DMS 273 treated with DMSO at 0.1 percent for 48 hours (cell line): ENCODE data around the gene CPTP.

Source experiments
- DNase-seq: peaks from one replicate; lab custom pipeline; 2025; lab: John Stamatoyannopoulos, UW

CPTP gene

DNA sequence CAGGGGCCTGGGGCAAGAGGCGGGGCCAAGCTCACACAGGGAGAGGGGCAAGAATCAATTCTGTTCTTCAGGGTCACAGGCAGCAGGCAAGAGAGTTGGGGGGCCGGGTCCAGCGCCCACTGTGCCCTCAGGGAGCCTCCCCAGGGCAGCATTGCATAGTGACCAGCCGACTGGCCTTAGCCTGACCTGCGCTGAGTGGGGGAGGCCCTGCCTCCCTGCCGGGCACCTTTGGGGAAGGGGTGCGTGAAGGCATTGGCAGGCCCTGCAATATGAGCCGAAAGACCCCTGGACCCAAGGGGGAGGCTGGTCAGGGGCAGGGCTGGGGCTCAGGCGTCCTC lies 32.2 kb upstream of the CPTP start:
- DNase-seq = no peak

DNA sequence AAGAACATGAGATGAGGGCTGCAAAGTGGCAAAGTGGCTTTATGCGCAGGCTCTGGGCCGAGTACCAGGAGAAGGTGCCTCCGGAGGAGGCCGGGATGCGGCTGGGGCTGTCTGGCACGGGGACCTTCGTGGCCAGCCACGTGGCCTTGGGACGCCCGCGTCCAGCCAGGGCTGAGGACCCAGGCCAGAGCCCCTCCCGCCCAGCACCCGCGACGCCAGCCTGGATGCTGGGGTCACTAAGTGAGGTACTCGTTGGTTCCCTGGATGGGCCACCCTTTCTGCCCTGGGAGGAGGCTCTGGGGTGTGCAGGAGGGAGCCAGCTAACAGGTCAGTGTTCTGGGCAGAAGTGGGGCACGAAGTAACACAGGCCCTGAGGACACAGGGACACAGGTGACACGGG lies 31.8 kb upstream of the CPTP start:
- DNase-seq = no peak

DNA sequence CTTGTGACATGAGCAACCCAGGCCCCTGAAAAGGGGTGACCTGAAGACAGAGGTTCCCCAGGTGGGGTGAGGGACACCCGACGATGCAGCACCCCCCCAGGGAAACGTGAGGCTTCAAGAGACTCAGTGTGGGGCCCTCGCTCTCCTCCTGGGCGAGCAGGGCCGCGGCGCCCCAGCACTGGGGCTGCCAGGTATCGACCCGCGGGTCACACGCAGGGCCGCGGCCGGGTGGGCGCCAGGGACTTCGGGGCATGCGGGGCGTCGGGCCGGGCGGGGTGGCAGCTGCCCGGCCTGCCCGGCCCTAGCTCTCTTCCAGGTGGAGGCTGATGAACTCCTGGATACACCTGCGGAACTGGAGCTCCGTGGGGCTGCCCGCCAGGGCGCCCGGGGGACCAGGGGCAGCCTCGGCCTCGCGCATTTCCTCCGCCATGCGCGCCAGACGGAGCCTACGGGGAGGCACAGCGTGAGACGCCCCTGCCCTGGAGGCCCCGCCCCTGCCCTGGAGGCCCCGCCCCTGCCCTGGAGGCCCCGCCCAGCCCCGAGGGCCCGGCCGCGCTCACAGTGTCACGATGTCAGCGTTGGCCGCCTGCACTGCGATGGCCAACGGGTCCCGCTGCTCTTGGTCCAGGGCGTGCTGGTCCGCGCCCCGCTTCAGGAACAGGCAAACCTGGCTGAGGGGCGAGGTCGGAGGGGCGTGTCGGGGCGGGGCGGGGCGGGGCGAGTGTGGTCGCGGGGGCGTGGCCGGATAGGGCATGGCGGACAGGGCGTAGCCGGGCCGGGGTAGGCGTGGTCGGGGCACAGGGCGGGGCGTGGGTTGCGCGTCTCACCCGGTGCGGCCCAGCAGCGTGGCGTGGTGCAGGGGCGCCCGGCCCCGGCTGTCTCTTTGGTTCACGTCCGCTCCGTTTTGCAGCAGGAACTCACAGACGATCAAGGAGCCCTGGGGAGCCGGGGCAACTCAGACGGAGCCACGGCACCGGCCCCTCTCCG lies 31.0 kb upstream of the CPTP start:
- no peak for DNase-seq

DNA sequence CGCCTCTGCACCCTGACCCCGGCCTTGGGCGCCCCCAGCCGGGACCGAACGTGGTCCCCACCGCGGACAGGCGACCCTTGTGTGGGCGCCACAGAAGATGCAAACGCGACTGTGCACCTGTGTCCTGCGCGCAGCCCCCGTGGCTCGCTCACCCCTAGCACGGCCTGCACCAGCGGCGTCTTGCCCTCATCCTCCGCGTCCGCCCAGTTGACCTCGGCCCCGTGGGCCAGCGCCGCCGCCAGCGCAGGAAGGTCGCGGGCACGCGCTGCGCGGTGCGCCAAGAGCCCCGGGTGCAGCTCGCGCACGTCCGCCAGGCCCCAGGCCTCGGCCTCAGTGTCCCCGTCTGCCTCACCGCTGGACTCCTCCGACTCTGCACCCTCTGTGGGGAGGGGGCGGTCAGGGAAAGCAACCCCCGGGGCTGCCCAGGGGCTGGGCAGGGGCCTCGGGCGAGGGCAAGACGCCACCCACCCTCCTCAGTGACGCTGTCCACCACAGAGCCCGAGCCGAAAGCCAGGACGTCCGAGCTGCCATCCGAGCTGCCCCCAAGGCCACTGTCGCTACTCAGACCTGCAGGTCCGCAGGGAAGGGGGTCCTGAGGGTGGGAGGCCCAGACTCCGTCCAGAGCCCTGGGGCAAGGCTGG lies 30.2 kb upstream of the CPTP start:
- no peak for DNase-seq

DNA sequence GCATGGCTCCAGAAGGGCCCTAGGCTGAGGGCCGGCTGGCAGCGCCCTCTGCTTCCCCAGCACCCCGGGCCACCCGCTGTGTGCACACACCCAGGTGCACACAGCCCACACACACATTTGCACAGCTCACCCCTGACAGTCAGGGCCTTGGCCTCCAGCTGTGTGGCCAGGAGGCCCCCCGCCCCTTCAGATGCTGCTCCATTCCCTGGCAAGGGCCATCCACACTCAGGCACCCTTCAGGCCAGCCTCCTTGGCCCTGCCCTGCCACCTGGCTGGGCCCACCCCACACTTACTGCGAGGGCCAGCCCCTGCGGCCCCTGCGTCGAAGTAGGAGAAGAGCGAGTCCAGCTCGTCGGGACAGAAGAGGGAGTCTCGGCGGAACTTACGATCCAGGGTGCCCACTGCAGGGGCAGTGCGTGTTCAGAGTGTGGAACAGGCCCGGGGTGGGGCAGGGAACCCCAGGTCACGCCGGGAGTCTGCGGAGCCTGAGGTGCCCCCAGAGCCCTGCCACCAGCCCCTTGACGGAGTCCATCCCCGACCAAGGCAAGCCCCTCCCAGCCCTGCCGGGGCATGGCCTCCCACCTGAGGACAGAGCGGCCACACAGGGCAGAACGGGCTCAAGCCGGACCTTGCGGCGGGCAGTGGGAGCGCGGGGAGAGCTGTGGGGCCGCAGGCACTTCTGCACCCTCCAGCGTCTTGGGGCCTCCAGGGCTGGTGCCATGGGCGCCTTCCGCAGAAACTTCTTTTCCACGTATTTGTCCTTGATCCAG lies 29.3 kb upstream of the CPTP start:
- no peak for DNase-seq

DNA sequence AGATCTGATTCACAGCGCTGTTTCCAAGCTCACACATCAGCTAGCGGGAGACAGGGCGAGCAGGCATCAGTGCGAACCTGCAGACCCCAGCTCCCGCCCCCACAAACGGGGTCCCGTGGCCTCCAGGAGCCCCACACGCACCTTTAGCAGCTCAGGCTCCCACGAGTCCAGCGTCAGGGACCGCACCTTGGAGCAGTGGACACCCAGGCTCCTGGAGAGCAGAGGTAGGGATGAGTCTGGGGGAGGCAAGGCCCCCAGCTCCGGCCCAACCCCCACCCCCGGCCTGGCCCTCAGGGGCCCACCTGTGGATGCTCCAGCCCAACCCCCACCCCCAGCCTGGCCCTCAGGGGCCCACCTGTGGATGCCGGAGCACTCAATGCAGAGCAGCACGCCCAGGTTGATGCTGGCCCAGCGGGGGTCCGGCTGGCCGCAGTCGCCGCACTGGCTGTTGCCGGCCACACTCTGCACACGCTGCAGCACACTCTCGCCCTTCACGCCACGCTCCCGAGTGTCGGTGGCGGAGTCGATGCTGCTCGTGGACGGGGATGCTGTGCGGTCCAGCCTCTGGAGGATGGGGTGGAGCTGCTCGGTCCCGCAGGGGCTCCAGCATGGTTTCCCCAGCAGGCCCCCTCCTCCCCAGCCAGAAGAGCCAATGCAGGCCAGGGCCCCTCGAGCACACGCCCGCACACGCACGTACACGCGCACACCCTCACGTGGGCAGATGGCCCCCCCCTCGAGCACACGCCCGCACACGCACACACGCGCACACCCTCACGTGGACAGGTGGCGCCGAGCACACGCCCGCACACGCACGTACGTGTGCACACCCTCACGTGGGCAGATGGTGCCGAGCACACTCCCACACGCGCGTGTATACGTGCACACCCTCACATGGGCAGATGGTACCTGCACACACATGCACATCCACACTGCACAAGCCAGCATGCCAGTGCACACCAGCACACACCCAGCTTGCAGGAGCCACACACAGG lies 28.2 kb upstream of the CPTP start:
- DNase-seq = no peak

DNA sequence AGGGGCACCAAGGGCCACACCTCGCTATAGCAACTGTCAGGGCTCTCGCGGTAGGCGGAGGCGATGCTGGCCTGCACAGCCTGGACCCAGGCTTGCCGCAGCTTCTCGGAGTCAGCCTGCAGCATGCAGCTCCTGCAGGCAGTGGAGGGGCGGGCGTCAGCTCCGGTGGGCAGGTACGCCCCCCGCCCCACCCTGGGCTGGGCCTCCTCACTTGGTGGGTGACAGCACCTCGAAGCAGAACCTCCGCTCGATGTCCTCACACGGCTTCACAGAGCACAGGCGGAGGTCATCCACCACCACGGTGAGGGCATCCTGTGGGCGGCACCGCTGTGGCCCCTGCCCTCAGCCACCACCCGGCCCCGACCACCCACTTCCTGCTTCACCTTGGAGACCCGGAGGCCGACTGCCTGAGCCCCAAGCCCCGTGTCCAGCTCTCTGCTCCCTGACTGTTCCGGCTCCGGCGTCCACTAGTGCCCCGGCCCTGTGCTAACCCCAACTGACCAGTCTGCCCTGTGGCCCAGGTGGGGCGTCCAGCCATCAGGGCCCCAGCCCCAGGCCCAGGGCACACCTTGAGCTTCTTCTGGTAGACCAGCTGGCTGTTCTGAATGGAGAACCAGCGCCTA lies 26.7 kb upstream of the CPTP start:
- no peak for DNase-seq

DNA sequence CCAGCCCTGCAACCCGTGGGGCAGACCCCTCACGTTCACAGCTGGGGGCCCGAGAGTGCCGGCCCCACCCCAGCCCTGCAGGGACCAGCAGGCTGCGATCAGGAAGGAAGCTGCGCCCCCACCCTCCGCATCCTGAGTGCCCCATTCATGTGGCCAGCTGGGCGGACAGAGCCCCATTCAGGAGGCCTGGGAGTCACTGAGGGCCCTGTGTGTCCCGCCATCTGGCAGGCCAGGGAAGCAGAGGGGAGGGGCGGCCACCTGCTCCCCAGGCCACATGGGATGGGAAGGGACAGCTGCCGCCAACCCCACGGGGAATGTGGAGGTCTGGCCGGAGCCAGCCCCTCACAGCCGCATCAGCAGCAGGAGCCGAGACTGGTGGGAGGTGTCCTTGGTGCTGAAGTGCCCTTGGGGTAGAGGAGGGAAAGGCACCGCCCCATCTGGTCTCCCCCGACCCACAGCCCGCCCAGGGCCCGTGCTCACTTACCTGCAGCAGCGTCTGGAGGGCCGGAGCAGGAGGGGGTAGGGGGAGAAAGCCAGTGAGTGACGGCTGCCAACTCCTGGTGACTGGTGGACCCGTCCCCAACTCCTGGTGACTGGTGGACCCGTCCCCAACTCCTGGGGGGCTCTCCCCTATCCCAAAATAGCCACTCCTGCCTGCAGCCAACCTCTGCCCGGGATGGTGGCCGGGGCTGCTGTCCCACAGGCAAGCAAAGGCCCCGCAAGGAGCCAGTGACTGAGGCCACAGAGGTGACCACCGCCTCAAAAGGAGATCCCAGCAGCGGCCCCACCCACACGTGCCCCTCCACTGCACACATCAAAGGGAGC lies 25.5 kb upstream of the CPTP start:
- DNase-seq = peak; percentile 69

DNA sequence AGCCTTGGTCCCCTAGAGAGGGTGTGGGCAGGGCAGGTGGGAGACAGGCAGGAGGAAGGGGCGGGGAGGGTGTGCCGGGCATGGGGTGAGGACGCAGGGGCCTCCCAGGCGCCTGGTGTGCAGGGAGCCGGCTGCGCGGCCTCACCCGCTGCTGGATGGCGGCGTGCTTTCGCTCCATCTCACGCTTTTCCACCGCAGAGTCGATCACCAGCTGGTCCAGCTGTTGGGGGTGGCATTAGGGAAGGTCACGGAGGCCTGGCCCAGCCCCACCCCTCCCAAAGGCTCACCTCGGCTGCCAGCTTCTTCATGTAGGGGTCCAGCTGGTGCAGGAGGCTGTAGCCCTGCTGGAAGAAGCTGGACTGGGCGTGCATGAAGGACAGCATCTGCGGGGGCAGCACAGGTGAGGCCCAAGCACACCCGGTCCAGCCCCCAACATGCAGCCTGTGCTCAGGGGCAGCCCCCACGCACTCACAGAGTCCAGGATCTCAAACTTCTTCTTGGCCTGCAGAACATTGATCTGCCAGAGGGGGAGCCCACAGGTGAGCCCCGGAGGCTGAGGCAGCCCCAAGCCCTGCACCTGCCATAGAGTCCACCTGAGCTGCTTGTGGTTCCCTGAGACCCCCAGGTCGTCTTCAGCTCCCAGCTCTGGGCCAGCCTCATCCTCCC lies 24.8 kb upstream of the CPTP start:
- no peak for DNase-seq

DNA sequence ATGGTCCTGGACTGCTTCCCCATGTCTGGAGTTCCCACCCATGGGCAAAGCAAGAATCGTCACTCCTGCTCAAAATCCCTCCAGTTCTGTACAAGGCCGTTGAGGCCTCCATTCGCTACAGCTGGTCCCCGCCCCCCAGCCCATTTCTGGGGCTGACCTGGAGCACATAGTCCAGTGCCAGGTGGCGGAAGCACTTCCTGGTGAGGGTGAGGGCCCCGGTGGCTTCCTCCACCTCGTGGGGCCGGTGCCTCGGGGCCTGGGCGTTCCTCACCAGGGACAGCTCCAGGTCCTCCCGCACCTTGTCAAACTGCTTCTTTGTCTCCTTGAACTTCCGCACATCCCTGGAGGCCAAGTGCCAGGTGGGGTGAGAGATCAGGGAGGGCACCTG lies 24.3 kb upstream of the CPTP start:
- no peak for DNase-seq

DNA sequence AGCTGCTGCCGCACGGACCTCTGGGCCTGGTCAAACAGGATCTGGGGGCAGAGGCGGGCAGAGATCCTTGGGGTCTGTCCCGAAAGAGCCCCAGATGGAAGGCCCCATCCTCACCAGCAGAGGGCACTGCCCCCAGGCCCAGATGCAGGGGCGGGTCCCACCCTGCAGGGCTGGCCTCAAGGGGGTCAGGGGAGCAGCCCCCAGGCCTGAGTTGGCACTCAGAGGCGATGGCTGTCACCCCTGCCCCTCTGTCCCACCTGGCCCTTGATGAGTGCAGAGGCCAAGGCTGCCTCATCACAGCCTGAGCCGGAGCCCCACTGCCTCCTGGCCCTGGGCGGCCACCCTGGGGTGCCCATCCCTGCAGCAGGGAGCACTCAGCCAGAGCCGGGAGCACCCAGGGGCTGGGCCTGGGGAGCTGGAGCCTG lies 22.6 kb upstream of the CPTP start:
- DNase-seq = no peak

DNA sequence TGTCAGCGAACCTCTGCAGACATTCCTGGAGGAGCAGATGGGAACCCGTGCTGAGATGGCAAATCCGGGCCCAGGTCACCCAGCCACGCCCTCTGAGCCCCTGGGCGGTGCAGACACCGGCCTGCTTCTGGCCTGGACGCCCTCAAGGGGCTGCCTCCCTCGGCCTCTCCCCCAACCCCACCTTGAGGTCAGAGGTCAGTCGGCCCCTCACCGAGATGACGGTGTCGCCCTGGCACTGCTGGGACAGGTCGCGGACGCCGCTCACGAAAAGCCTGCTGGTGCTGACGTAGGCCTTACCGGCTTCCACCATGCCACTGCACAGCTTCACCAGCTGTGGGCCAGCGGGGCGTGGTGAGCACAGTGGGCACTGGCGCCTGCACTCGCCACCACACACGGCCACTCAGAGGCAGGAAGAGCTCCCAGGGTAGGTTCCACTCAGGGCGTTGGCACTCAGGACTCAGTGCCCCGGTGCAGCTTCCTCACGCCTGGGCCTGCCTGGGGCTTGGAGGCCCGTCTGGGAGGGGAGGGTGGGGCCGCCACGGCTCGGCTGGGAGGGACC lies 21.6 kb upstream of the CPTP start:
- DNase-seq = no peak

DNA sequence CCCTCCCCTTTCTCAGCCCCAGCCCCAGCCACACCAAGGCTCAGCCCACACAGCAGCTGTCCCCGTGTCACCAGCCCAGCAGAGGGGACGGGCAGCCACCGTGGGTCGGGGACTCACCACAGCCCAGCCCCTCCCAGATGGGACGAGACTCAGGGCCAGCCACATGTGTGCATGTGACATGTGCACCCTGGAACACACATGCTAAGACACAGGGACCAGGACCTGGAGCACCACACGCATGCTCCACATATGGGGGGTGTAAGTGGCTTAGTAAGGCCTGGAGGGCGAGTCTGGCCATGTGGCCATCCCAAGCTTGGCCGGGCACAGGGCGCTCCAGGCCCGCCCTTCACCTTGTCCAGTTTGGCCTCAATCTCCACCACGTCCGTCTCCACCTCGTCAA lies 20.9 kb upstream of the CPTP start:
- DNase-seq = no peak

DNA sequence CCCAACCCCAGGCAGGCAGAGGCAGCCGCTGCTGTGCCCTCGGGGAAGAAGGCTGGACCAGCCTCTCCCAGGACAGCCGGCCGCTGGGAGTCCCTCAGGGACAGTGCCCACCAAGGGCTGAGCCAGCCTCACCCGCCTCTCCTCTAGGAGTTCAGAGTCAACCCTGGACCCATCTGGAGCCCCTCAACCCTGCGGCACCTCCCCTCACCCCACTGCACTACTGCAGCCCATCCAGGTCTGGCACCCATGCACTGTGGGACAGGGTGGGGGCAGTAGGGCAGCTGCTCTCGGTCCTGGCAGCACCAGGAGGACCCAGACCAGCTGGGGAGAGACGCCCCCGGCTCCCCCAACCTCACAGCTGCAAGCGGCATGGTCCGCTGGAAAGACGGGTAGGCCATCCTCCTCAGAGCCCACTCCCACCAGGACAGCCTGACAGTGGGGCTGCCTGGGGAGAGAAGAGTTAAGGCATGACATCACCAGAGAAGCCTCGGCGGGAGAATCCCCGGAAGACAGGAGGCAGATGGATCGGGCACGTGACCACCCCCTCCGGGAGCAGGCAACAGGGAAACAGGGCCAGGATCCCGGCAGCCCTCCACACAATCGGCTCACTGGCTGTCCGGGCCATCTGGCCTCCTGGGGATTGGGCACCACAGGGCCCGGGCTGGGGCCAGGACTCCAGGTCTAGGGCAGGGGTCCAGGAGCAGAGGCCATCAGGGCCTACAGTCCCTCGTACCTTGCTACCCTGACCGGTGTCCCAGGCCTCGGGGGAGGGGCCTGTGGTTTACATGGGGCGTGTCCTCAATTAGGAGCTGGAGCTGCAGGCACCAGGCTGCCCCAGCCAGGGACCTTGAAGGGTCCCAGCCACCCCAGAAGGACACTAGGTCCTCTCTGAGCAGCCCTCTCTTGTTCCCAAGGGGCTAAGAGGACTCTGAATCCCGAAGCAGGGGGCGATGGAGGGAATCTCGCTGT lies 20.0 kb upstream of the CPTP start:
- peak; percentile 84 for DNase-seq

DNA sequence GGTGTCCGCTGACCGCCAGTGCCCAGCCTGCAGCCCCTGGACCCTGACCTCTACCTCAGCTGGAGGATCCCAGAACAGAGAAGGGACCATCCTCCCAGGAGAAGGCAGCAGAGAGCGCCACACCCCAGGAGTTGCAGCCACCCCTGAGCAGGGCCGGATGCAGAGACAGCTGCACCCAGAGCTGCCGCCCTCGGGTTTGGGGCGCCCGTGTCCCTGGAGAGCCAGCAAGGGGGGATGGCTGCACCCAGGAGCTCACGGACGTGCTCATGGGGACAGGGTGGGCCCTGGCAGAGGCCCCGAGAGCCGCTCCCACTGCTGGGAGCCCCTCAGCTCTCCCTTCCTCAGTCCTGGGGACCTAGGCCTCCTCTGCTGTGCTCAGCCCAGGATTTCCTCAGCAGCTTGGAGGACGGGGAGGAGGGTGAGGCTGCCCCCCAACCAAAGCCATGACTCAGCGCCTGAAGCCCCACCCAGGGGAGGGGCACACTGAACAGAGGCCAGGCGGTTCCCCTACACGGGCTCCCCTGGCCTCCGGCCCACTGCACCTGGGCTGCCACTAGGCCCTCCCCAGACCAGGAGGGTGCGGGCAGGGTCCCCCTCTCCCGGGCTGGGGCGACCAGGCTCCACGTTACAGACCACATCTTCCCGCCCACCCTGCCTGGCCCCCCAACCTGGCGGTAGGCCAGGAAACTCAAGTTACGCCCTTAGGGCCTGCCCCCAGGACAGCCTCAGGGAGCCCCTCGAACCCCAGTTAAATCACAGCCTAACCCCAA lies 19.1 kb upstream of the CPTP start:
- DNase-seq = peak; percentile 53

DNA sequence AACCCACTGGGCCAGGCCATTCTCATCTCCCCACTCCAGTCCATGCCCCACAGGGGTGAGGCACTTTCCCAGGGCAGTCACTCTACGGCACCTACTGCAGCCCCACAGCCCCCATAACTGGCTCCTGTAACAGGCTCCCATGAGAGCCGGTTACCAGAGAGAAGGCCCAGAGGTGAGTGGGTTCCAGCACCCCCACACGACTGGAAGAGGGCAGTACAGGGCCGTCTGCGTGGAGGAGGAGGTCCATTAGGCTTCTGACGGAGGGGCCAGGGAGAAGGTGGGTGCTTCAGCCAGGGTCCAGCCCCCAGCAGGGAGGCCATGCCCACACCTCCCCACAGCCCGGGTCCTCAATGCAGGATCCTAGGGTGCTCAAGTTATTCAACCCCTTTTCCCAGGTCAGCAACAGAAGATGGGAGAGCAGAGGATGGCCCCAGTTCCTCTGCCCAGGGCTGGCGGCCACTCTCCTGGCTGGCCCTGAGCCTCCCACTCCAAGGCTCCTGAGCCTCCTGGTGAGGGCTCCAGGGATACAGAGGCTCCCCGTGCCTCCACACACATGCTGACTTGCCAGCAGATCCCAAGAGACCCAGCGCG lies 18.4 kb upstream of the CPTP start:
- DNase-seq = peak; percentile 34
